Measurements from ENCODE around the gene ADAMTS12. TPM values are rescaled to one million over a fixed set of nuclear protein-coding genes. Genes with fewer than 3 reads are reported as not detected.

The ADAMTS12 gene
- total RNA-seq, 1 experiment from 2014 or later, result 6.2 TPM

GRCh38 chr5:33601881-33602280, 289.9 kb downstream of the ADAMTS12 start:
- Mint-ChIP-seq H3K27ac (peak overlapping the region in 2 of 3 experiments; percentile 65 to 76; a peak in 3 of 7 replicates), H3K36me3 (ENCODE audit: insufficient read depth in 1 of 3, low read depth in 3 of 3) (no peaks in the 10 kb centered on the region), H3K4me1 (peaks cover 6 to 10% of the 10 kb centered on the region in 2 experiments), H3K9me3 (no peaks in the 10 kb centered on the region), H3K27me3 (ENCODE audit: low read depth) (no peaks in the 10 kb centered on the region), H3K4me3 (no peak overlapping the region)
- DNase-seq, result no peak
- Histone ChIP-seq H3T11ph (ENCODE audit: low read length) (no peak overlapping the region), H2BK5ac (ENCODE audit: insufficient read length, low read length) (no peak overlapping the region), H2BK20ac (ENCODE audit: low read depth, low read length, poor library complexity, severe bottlenecking) (no peak overlapping the region), H2BK15ac (ENCODE audit: low read depth, low read length) (no peak overlapping the region), H3K23ac (ENCODE audit: insufficient read length, low read depth, low read length) (no peak overlapping the region), H2AFZ (ENCODE audit: low read length) (no peak overlapping the region), H2AK5ac (ENCODE audit: insufficient read length, low read length) (no peak overlapping the region), H4K20me1 (ENCODE audit: control insufficient read depth, insufficient read depth, insufficient read length) (no peaks in the 10 kb centered on the region), H3K18ac (ENCODE audit: insufficient read length, low read depth, low read length) (no peak overlapping the region), H3K4me2 (ENCODE audit: insufficient read depth, insufficient read length, low read length) (no peak overlapping the region), H2BK12ac (ENCODE audit: insufficient read length, low read depth, low read length) (no peak overlapping the region), H3K9ac (ENCODE audit: extremely low read depth, insufficient read length, low read length) (no peak overlapping the region), H2BK120ac (ENCODE audit: low read depth, low read length, poor library complexity, severe bottlenecking) (no peak overlapping the region), H3K27me3 (ENCODE audit: insufficient read depth, low read length) (no peaks in the 10 kb centered on the region), H3K23me2 (ENCODE audit: insufficient read length, low read depth, low read length, poor library complexity, severe bottlenecking) (no peaks in the 10 kb centered on the region), H3K79me1 (ENCODE audit: insufficient read depth, low read depth, low read length, poor library complexity, severe bottlenecking) (no peaks in the 10 kb centered on the region), H3K79me2 (ENCODE audit: insufficient read depth, low read length) (no peaks in the 10 kb centered on the region), H4K91ac (ENCODE audit: insufficient read length, low read depth, low read length) (no peak overlapping the region), H3K56ac (ENCODE audit: insufficient read length, low read depth, low read length) (no peak overlapping the region), H3K14ac (ENCODE audit: insufficient read depth, low read length) (no peak overlapping the region), H4K5ac (ENCODE audit: insufficient read length, low read depth, low read length) (no peak overlapping the region), H3K27ac (ENCODE audit: insufficient read length, low read depth, low read length) (no peak overlapping the region), H4K8ac (replicated peaks; ENCODE audit: insufficient read length, low read depth, low read length) (no peak overlapping the region), H3K9me3 (ENCODE audit: control insufficient read depth, low read depth, low read length) (no peaks in the 10 kb centered on the region), H3K4ac (ENCODE audit: low read depth, low read length) (no peak overlapping the region), H3K4me1 (ENCODE audit: insufficient read depth, low read length) (no peaks in the 10 kb centered on the region)
- no CpG with 5 or more reads among the region's 3 CpGs for WGBS (ENCODE audit: extremely low coverage, insufficient read length, low lambda C conversion rate)
- no peak for TF ChIP-seq CTCF (conservative IDR thresholded peaks at IDR 0.05)

Data from H9 (cell line).